CD4-positive, alpha-beta T cell treated with Interferon gamma for 1 hour (primary cell): Measurements from ENCODE around the gene HSF4.

Experiments
- DNase-seq: peaks from one replicate; pipeline ENCODE4 v3.0.0-alpha.2; 2020

Gene HSF4

DNA sequence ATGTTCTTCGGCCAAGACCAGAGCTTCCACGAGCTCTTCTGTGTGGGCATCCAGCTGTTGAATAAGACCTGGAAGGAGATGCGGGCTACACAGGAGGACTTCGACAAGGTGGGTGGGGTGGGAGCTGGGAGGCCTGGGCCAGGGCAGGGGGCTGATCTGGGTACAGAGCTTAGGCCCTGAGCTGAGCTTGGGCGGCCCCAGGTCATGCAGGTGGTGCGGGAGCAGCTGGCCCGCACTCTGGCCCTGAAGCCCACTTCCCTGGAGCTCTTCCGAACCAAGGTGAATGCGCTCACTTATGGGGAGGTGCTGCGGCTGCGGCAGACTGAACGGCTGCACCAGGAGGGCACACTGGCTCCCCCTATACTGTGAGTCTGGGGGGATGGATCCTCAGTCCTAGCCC, 37.9 kb downstream of the HSF4 start:
- DNase-seq = no peak

- DNase-seq = no peak
Measured at GRCh38 chr16:67202956-67203493, 38.5 kb downstream of the HSF4 start.

DNA sequence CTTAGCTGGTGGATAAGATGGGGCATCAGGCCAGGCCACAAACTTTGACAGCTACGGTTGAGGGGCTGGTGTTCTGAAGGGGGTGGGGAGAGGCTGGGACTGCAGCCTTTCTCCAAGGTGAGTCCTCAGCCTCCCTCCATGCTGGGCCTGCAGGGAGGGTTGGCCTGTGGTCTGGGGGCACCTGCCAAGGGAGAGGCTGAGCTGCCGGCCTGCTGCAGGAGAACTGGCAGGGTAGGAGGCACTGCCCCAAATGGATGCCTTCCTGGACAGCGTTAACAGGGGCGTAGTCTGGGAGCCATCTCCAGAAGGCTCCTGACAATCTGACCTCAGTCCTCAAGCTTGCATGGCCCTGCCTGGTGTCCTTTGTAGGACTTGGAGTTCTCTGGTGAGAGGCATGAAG, 39.5 kb downstream of the HSF4 start:
- no peak for DNase-seq

GRCh38 chr16:67206129-67206837, 41.7 kb downstream of the HSF4 start:
- no peak for DNase-seq

DNA sequence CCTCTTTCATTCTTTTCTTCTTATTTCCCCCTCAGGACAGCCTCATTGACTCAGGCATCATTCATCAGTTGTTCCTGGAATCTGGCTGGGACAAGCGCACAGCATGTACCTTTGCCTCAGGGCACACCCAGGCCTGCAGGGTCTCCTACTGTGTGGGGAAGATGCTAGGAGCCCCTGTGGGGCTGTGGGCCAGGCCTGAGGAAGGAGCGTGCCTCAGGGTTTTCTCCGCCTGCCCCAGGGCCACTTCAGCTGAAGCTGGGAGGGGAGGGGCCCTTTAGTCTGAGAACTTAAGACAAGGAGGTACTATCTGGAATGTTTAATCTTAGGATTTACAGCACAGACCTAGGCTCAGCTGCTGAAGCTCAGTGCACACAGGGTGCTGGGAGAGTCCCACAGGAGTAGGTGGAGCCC, 42.3 kb downstream of the HSF4 start:
- no peak for DNase-seq

DNA sequence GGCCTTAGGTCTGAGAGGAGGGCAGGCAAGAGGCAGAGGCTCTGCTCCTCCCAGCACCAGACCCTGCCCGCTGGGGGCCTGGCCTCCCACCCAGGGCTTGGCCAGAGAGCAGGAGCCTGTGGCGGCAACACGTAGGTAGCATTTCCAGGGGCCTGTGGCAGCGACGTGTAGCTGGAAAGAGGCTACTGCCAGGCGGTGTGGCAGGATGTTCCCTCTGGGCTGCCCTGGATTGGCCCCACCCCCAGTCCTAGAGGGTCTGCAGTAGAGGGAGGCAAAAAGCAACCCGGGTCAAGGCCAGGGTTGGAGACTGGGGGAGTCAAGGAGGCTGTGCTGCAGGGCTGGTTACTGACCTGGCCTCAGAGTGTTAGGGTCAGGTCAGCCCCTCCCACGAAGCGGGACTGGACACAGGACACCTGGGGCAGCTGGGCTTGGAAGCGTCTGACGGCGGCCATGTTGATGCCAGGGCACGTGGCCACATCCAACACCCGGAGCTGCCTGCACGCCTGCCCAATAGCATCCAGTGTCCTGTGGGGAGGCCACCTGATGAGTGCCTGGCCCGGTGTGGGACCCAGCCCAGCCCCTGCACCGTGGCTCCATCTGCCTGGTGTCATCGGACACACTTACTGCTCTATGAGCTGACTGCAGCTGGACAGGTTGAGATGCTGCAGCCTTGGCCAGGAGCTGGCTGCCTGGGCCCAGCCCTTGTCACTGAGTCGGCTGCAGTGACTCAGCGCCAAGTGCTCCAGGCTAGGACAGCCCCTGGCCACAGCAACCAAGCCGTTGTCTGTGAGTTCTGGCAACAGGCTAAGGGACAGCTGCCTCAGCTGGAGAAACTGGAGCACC, 42.9 kb downstream of the HSF4 start:
- no peak for DNase-seq

DNA sequence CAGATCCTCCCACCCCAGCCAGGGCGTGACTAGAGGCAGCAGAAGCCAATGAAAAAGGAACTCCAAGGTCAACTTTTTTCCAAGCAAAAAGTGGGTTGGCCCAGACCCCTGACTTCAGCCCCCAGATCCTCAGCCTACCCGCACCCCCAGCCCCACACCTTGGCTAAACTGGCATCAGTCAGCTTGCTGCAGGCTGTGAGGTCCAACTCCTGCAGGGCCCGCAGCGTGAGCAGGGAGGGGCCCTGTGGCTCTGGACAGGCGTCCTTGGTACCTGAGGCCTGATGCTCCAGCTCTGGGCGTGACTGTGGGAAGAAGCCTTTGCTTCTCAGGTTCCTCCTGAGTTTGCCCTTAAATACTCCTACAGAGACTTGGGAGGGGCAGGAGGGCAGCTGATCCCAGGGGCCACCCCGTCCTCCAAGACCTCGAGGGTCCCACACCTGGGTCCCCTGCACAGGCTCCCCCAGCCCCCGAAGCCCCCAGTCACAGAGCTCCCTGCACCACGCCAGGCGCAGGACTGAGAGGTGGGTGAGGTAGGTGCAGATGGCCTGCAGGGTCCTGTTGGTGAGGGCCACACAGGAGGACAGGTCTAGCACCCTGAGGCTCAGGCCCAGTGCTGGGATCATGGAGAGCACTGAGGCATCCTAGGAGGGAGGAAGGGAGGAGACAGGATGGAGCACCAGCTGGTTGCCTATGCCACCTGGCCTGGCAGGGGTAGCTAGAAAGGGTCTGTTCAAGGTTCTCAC, 43.8 kb downstream of the HSF4 start:
- no peak for DNase-seq

DNA sequence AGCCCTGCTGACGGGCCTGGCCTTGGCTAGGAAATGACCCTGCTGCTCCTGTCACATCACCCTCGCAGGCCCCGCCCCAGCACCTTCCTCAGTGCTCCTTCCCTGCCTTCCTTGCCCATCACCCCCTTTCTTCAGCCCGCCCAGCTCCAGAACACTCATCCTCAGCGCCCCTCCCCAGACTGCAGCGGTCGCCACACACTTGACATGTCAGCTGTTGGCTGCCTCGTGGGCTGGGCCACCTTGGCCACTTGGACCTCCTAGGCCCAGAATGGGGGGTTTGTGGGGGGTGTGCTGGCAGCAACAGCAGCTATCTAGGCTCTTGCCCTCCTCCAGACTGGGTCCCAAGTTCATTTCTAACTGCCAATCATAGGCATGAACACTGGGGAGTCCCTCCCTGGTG, 45.0 kb downstream of the HSF4 start:
- no peak for DNase-seq

DNA sequence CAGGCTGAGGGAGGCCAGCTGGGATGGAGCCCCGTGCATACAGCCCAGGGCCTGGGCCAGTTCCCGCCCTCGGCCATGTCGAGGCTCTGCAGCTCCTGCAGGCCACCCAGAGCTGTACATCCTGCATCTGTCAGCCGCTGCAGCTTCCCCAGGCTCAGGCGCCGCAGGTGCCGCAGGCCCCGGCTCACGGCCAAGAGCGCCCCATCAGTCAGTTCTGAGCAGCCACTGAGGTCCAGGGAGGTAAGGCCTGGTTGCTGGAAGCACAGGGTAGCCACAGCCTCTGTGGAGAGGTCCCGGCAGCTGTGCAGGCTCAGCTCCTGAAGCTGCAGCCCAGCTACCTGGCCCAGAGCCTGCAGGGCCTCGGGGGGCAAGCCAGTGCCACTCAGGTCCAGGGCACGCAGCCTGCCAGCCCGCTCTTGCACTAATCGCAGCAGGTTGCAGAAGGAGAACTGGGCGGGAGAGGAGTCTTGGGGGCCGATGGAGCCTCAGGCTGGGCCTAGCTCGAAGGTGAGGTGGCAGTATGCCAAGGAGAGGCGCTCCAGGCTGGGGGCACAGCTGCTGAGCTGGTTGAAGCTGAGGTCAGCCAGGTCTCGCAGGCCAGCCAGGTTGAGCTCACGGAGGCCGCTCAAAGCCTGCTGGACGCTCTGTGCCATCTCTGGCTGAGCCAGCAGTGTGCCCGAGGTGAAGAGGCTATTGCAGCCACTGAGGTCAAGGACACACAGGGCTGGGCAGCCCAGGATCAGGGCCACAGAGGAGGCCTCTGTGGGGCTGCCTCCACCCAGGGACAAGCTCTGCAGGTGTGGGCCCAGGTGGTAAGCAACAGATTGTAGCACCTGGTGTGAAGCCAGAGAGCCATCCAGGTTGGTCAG, 45.8 kb downstream of the HSF4 start:
- no peak for DNase-seq

DNA sequence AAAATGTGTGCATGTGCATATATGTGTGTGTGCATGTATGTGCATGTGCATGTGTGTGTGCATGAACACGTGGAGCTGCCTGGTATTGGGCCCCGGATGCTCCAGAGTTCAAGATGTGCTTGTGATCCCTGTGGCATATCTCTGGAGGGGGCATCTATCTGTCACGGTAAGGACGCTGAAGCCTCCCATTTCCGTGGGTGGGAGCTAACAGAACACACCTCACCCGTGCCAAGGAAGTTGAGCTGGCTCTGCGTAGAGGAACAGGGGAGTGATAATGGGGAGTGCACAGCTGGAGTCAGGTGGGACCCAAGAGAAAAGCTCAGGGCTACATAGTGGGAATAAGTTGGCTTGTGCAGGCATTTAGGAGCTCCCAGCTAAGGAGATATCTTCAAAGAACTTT, 47.1 kb downstream of the HSF4 start:
- no peak for DNase-seq

- DNase-seq = no peak
Measured at GRCh38 chr16:67212766-67213165, 48.2 kb downstream of the HSF4 start.

DNA sequence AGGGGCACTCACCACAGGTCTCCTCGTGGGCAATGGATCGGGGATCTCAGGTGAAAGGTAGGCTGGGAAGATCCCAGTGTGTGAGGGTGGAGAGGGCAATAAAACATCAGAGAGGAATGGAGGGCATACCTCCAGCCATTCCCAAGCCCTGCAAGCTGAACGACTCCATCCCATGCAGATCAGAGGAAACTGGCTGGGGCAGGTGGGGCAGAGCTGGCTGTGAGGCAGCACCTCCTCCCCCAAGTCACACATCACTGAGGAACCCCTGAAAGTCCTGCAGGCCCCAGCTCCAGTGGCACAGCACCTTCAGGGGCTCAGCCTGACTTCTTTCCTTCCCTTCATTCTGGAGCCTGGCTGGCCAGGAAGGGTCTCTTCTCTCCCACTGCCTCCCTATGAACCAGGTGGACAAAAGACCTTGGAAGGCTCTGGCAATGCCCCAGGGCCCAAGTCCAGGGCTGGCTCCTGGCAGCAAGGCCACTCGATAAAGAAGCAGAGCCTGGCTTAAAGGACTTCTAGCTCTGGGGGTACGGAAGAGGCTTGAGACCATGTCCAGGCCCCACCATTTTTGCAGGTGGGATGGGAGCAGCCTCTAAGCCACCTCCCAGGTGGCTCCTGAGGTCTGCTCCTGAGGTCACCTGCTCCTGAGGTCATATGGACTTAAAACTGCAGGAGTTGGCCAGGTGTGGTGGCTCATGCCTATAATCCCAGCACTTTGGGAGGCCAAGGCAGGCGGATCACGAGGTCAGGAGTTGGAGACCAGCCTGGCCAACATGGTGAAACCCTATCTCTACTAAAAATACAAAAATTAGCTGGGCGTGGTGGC, 48.9 kb downstream of the HSF4 start:
- DNase-seq = no peak

DNA sequence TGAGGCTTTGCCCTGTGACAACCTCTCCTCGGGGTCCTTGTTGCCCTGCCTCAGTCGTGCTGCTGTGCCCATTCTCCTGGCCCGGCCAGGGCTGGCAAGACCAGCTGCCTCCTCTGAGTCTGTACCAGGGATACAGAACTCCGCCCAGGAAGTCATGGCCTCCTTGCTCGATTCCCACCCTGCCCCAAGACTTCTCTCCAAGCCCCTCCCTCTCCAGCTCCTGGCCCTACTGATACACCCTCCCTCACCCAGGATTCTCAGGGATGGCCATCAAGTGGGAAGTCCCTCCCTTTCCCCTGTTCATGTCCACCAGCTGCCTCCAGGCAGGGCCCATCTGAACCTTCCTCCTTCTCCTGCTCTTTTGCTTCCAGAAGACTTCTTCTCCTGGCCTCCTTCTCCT, 51.2 kb downstream of the HSF4 start:
- no peak for DNase-seq

DNA sequence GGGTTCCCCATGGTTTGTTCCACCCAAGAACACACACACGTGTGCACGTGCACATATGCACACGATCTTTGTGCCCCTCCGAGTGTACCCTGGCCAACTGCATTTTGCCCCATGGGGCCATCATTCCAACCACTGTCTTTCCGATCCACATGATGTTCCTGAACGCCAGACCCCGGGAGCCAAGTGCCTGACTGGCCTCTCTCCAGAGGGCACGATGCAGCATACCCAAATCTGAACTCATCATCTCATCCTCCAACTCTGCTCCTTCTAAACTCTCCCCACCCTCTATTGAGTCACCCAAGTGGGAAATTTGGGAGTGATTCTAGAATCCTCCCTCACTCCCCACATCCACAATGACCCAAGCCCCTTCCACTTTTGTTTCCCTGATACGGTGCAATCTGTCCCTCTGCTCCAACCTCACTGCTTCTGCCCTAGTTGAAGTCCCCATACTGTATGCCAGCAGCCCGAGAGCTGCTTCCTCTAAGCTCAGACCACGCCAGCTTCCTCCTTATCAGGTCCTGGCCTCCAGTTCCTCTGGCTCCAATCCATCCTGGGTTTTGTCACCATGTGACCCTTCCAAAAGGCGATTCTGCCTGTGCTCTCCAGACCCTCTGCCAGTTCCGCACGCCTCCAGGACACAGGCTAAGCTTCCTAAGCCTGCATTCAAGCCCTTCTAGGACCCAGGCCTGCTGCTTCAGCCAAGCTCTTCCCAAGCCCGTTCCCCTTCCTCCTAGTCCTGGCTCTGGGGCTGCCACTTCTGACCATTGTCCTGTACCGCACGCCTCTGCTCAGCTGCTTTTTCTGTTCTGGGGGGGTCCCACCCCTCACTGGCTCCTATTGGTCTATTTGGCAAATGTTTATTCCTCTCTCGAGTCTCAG, 52.3 kb downstream of the HSF4 start:
- DNase-seq = no peak
